ENCODE data around the gene SLC4A1AP. TPM values are rescaled to one million over a fixed set of nuclear protein-coding genes. Genes with fewer than 3 reads are reported as not detected.
A peak's percentile ranks its signal among the peaks of the same experiment; 100 is the strongest.

SLC4A1AP gene
- total RNA-seq, 1 donor from 2014 or later = 19.8 TPM

DNA sequence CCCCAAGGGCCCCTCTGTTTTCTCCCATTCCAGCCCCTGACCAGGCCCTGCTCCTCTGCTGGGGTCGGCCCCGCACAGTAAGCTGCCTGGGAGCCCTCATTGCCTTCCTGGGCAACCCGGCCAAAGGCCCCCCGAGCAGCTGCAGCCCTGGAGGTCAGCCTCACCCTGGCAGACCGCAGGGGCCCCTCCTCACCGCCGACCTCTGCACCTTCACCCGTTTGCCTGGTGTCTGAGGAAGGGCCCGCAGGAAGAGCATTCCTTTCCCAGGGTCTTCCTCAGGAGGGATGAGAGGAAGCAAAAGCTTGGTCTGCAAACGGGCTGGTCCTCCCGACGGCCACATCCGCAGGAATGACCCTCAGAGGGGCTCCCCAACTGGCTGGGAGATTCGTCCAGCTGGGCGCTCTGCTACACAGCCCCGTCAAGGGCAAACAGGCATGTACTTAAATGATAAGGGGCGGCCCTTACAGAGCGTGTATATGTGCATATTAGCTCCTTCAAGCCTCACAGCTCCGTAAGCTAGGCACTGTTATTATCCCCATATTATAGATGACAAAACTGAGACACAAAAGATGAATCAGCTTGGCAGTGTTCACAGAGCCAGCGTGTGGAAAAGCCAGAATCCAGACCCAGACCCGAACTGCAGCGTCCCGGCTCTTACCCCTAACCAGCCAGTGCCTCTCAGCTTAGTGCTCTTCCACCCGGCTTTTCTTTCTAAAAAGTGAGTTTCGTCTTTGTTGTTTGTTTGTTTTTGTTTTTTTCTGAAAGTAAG lies 52.8 kb downstream of the SLC4A1AP start:
- TF ChIP-seq, protein P1, sequence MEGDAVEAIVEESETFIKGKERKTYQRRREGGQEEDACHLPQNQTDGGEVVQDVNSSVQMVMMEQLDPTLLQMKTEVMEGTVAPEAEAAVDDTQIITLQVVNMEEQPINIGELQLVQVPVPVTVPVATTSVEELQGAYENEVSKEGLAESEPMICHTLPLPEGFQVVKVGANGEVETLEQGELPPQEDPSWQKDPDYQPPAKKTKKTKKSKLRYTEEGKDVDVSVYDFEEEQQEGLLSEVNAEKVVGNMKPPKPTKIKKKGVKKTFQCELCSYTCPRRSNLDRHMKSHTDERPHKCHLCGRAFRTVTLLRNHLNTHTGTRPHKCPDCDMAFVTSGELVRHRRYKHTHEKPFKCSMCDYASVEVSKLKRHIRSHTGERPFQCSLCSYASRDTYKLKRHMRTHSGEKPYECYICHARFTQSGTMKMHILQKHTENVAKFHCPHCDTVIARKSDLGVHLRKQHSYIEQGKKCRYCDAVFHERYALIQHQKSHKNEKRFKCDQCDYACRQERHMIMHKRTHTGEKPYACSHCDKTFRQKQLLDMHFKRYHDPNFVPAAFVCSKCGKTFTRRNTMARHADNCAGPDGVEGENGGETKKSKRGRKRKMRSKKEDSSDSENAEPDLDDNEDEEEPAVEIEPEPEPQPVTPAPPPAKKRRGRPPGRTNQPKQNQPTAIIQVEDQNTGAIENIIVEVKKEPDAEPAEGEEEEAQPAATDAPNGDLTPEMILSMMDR (IDR thresholded peaks at IDR 0.05; ENCODE audit: unreplicated experiment) = no peak
- Mint-ChIP-seq H3K4me1 (ENCODE audit: unreplicated experiment) (peaks cover 25% of the 10 kb centered on the region), H3K4me3 (ENCODE audit: unreplicated experiment) (peak overlapping the region; percentile 79), H3K27me3 (ENCODE audit: unreplicated experiment) (peaks cover 12% of the 10 kb centered on the region), H3K36me3 (ENCODE audit: low read depth, unreplicated experiment) (no peaks in the 10 kb centered on the region), H3K9me3 (ENCODE audit: unreplicated experiment) (no peaks in the 10 kb centered on the region), H3K27ac (ENCODE audit: unreplicated experiment) (peak overlapping the region; percentile 6)
- peak; percentile 31 for DNase-seq (ENCODE audit: low spot score)

DNA sequence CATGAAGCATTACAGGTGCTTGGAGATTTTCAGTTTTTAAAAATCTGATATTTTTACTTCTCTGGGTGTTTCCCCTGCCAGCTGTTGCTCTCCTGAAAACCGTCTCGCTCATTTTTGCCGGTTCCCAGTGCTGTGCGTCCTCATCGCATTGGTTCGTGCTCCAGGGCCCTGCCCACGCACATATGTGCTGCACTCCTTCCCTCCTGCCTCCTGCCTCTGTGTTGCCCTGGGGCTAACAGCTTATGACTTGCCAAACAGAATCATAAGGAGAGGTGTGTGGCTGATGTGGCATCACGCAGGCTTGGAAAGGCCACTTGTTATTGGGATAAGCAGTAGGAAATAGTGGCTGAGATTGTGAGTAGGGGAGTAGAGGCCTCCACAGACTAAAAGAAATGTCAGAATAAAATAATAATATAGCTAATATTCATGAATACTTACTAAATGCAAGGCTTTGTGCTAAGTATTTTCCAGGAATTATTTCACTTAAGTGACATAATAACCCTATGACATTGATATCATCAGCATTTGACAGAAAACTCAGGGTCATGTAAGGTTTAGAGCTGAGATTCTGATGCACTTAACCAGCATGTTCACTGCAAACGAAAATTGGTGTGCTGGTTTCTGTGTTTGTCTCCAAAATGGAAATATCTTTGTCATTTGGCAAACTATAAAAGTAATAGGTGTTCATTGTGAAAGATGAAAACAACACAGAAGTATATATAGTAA lies 53.5 kb downstream of the SLC4A1AP start:
- peaks cover 12% of the 10 kb centered on the region for H3K27me3 Mint-ChIP-seq (ENCODE audit: unreplicated experiment)
- H3K4me3 Mint-ChIP-seq (ENCODE audit: unreplicated experiment) = peak overlapping the region; percentile 79
- DNase-seq (ENCODE audit: low spot score) = no peak

DNA sequence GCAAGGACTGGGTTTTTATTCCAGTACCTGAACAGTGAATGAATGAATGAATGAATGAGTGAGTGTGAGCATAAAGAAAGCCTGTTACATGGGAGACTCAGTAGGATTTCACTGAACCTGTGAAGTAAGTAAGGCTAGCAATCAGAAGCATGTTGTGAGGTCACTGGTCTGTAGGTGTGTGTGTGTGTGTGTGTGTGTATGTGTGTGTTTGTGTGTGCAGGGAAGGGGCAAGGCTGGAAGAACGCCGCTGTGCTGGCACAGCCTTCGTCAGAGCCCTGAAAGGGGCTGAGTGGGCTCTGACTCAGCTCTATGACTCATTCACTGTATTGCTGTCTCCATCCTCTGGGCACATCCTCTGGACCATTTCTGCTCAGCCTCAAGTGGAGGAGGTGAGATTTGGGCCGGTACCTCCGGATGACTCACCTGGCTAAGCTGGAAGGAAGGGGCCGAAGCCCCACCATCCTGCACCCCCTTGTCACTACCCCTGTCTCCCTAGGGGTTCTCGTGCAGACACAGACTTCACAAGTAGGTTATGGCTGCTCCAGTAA lies 56.4 kb downstream of the SLC4A1AP start:
- DNase-seq (ENCODE audit: low spot score) = no peak
- no peak overlapping the region for H3K27ac Mint-ChIP-seq (ENCODE audit: unreplicated experiment)
- H3K27me3 Mint-ChIP-seq (ENCODE audit: unreplicated experiment) = peaks cover 7% of the 10 kb centered on the region
- H3K9me3 Mint-ChIP-seq (ENCODE audit: unreplicated experiment) = no peaks in the 10 kb centered on the region
- H3K36me3 Mint-ChIP-seq (ENCODE audit: low read depth, unreplicated experiment) = no peaks in the 10 kb centered on the region
- peaks cover 16% of the 10 kb centered on the region for H3K4me1 Mint-ChIP-seq (ENCODE audit: unreplicated experiment)
- TF ChIP-seq, protein P1 (IDR thresholded peaks at IDR 0.05; ENCODE audit: unreplicated experiment) = no peak
- H3K4me3 Mint-ChIP-seq (ENCODE audit: unreplicated experiment) = no peak overlapping the region

More for the DNA sequence above, 53.5 kb downstream of the SLC4A1AP start:
- H3K27ac Mint-ChIP-seq (ENCODE audit: unreplicated experiment) = peak overlapping the region; percentile 30
- peaks cover 25% of the 10 kb centered on the region for H3K4me1 Mint-ChIP-seq (ENCODE audit: unreplicated experiment)
- H3K9me3 Mint-ChIP-seq (ENCODE audit: unreplicated experiment) = no peaks in the 10 kb centered on the region
- TF ChIP-seq, protein P1 (IDR thresholded peaks at IDR 0.05; ENCODE audit: unreplicated experiment) = no peak
- H3K36me3 Mint-ChIP-seq (ENCODE audit: low read depth, unreplicated experiment) = no peaks in the 10 kb centered on the region

DNA sequence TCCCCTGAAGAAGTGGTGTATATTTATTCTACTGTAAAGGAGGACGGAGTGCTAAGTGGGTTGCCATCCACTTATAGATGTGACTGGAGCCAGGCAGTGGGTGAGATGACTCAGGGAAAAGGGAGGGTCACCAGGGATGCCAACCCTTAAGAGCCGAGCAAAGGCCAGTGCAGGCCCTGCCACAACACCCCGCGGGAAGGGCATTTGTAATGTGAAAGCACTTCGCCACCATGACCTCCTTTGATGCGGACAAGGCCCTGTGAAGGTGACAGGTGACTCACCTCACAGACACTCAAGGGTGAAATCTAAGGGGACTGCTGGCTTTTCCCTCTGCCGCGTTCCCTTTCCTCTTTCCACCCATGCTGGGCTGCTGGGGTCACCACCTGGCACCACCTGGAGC lies 57.6 kb downstream of the SLC4A1AP start:
- H3K4me3 Mint-ChIP-seq (ENCODE audit: unreplicated experiment) = no peak overlapping the region
- TF ChIP-seq, protein P1 (IDR thresholded peaks at IDR 0.05; ENCODE audit: unreplicated experiment) = no peak
- H3K27ac Mint-ChIP-seq (ENCODE audit: unreplicated experiment) = no peak overlapping the region
- H3K36me3 Mint-ChIP-seq (ENCODE audit: low read depth, unreplicated experiment) = no peaks in the 10 kb centered on the region
- H3K4me1 Mint-ChIP-seq (ENCODE audit: unreplicated experiment) = peaks cover 18% of the 10 kb centered on the region
- no peaks in the 10 kb centered on the region for H3K9me3 Mint-ChIP-seq (ENCODE audit: unreplicated experiment)
- H3K27me3 Mint-ChIP-seq (ENCODE audit: unreplicated experiment) = peaks cover 6% of the 10 kb centered on the region
- DNase-seq (ENCODE audit: low spot score) = no peak
